ENCODE results near the gene LDLRAP1. TPM values are rescaled to one million over a fixed set of nuclear protein-coding genes. Genes with fewer than 3 reads are reported as not detected.
"Not testable (repeated sequence)": the region's sequence is repeated elsewhere in the genome, so short reads cannot be mapped to it uniquely, and the experiment has no call there.

The LDLRAP1 gene
- total RNA-seq, 1 experiment from 2014 or later: 16.3 TPM

- peaks cover 7% of the 10 kb centered on the region; the same call in 1 of the 2 replicates for H3K36me3 Mint-ChIP-seq
- TF ChIP-seq, protein P1, sequence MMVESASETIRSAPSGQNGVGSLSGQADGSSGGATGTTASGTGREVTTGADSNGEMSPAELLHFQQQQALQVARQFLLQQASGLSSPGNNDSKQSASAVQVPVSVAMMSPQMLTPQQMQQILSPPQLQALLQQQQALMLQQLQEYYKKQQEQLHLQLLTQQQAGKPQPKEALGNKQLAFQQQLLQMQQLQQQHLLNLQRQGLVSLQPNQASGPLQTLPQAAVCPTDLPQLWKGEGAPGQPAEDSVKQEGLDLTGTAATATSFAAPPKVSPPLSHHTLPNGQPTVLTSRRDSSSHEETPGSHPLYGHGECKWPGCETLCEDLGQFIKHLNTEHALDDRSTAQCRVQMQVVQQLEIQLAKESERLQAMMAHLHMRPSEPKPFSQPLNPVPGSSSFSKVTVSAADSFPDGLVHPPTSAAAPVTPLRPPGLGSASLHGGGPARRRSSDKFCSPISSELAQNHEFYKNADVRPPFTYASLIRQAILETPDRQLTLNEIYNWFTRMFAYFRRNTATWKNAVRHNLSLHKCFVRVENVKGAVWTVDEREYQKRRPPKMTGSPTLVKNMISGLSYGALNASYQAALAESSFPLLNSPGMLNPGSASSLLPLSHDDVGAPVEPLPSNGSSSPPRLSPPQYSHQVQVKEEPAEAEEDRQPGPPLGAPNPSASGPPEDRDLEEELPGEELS (CRISPR knock-in tag; IDR thresholded peaks at IDR 0.05): no peak
- TF ChIP-seq, protein P2, sequence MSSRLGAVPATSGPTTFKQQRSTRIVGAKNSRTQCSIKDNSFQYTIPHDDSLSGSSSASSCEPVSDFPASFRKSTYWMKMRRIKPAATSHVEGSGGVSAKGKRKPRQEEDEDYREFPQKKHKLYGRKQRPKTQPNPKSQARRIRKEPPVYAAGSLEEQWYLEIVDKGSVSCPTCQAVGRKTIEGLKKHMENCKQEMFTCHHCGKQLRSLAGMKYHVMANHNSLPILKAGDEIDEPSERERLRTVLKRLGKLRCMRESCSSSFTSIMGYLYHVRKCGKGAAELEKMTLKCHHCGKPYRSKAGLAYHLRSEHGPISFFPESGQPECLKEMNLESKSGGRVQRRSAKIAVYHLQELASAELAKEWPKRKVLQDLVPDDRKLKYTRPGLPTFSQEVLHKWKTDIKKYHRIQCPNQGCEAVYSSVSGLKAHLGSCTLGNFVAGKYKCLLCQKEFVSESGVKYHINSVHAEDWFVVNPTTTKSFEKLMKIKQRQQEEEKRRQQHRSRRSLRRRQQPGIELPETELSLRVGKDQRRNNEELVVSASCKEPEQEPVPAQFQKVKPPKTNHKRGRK (CRISPR knock-in tag; IDR thresholded peaks at IDR 0.05; ENCODE audit: borderline replicate concordance): no peak
- no peak for TF ChIP-seq OVOL2 (CRISPR knock-in tag; IDR thresholded peaks at IDR 0.05; ENCODE audit: borderline replicate concordance)
- TF ChIP-seq NFE2L1 (CRISPR knock-in tag; IDR thresholded peaks at IDR 0.05): no peak
- no peak for TF ChIP-seq ZNF232 (CRISPR knock-in tag; IDR thresholded peaks at IDR 0.05)
- TF ChIP-seq SOX15 (CRISPR knock-in tag; IDR thresholded peaks at IDR 0.05): no peak
- TF ChIP-seq, protein P3, sequence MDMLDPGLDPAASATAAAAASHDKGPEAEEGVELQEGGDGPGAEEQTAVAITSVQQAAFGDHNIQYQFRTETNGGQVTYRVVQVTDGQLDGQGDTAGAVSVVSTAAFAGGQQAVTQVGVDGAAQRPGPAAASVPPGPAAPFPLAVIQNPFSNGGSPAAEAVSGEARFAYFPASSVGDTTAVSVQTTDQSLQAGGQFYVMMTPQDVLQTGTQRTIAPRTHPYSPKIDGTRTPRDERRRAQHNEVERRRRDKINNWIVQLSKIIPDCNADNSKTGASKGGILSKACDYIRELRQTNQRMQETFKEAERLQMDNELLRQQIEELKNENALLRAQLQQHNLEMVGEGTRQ (CRISPR knock-in tag; IDR thresholded peaks at IDR 0.05): no peak
- TF ChIP-seq ZNF423 (CRISPR knock-in tag; IDR thresholded peaks at IDR 0.05): no peak
- POLR2A ChIA-PET: no interaction called here
- peaks cover 14% of the 10 kb centered on the region for H3K9me3 Mint-ChIP-seq
- no peak overlapping the region for H3K4me3 Mint-ChIP-seq
- no peaks in the 10 kb centered on the region for H3K27me3 Mint-ChIP-seq (ENCODE audit: low read depth)
- no peak for ATAC-seq
- peaks cover 4% of the 10 kb centered on the region for H3K4me1 Mint-ChIP-seq
- no peak for DNase-seq (ENCODE audit: low spot score)
- CTCF ChIA-PET: interaction anchor here (0.6 kb wide), 1 partner anchor 205 kb away, joined by 3 read pairs; the partner anchor contains the start of gene SELENON
- H3K27ac Mint-ChIP-seq: no peak overlapping the region
Observed at GRCh38 chr1:25594971-25595370, 51.6 kb downstream of the LDLRAP1 start.

DNA sequence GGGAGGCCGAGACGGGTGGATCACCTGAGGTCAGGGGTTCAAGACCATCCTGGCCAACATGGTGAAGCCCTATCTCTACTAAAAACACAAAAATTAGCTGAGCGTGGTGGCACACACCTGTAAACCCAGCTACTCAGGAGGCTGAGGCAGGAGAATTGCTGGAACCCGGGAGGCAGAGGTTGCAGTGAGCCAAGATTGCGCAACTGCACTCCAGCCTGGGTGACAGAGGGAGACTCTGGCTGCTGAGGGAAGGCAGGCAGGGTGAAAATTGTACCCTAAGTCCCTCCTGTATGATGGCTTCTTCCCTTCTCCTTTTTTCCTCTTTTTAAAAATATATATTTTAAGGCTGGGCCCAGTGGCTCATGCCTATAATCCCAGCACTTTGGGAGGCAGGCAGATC lies 53.2 kb downstream of the LDLRAP1 start:
- DNase-seq (ENCODE audit: low spot score); ATAC-seq; POLR2A ChIA-PET; H3K36me3 Mint-ChIP-seq; H3K27me3 Mint-ChIP-seq (ENCODE audit: low read depth); H3K27ac Mint-ChIP-seq; H3K4me1 Mint-ChIP-seq; H3K4me3 Mint-ChIP-seq: not testable (repeated sequence)
- H3K9me3 Mint-ChIP-seq: peaks cover 14% of the 10 kb centered on the region
- CTCF ChIA-PET: interaction anchor here (1.1 kb wide), 1 partner anchor 12 kb away, joined by 3 read pairs; no protein-coding TSS in a partner anchor

DNA sequence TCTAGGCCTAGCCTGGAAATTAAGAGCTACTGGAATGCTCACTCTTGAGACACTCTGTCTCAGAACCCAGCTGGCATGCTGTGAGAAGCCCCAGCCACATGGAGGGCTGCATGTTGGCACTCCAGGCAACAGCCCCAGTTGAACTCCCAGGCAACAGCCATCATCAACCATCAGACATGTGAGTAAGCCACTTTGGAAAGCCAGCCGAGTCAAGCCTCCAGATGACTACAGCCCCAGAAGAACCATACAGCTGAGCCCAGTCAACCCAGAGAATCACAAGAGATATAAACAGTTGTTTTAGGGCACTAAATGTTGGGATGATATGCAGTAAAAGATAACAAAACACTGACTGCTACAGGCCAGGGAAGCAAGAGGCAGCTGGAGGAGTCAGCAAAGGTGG lies 55.5 kb downstream of the LDLRAP1 start:
- no peaks in the 10 kb centered on the region; the same call in 1 of the 2 replicates for H3K4me1 Mint-ChIP-seq
- TF ChIP-seq, protein P4, sequence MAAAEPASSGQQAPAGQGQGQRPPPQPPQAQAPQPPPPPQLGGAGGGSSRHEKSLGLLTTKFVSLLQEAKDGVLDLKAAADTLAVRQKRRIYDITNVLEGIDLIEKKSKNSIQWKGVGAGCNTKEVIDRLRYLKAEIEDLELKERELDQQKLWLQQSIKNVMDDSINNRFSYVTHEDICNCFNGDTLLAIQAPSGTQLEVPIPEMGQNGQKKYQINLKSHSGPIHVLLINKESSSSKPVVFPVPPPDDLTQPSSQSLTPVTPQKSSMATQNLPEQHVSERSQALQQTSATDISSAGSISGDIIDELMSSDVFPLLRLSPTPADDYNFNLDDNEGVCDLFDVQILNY (CRISPR knock-in tag; IDR thresholded peaks at IDR 0.05): no peak
- TF ChIP-seq AFF4 (CRISPR knock-in tag; IDR thresholded peaks at IDR 0.05; ENCODE audit: borderline replicate concordance) (no peak), FOXP1 (CRISPR knock-in tag; IDR thresholded peaks at IDR 0.05; ENCODE audit: borderline replicate concordance) (no peak), RELA (CRISPR knock-in tag; IDR thresholded peaks at IDR 0.05; ENCODE audit: borderline replicate concordance) (no peak), E2F1 (CRISPR knock-in tag; IDR thresholded peaks at IDR 0.05) (no peak)
- TF ChIP-seq, protein P5, sequence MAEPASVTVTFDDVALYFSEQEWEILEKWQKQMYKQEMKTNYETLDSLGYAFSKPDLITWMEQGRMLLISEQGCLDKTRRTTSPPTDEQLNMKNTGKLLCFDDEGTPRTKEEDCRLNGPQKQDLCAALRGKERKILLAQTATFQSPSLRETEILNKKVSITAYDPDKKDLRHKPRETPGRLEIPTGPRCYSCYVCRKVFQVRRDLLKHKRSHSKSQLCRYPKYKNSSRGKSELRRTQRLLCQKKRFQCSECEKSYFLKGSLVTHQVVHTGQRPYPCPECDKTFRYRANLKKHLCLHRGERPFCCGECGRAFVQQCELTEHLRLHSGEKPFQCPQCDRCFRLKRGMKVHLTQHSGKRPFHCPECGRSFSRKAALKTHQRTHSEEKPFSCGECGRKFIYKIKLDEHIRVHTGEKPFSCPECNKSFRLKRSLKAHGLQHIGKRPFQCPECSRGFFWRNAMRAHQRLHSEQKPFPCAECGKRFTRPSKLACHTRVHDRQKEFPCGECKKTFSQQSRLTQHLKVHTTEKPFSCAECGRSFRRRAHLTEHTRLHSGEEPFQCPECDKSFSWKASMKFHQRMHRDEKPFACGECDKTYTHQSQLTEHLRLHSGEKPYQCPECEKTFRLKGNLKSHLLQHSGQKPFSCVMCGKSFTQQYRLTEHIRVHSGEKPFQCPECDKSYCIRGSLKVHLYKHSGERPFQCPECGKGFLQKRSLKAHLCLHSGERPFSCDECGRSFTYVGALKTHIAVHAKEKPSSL (CRISPR knock-in tag; conservative IDR thresholded peaks at IDR 0.05): no peak
- ATAC-seq: no peak

More for the DNA sequence above, 55.5 kb downstream of the LDLRAP1 start:
- no peak overlapping the region for H3K4me3 Mint-ChIP-seq
- peaks cover 6% of the 10 kb centered on the region; the same call in 1 of the 2 replicates for H3K27me3 Mint-ChIP-seq (ENCODE audit: low read depth)
- H3K36me3 Mint-ChIP-seq: peaks cover 7% of the 10 kb centered on the region; the same call in 1 of the 2 replicates
- POLR2A ChIA-PET: no interaction called here
- DNase-seq (ENCODE audit: low spot score): no peak
- H3K27ac Mint-ChIP-seq: no peak overlapping the region
- peaks cover 14% of the 10 kb centered on the region for H3K9me3 Mint-ChIP-seq
- CTCF ChIA-PET: interaction anchor here (0.7 to 2.2 kb wide), 8 partner anchors 9 to 635 kb away, joined by 3 to 11 read pairs (median 3); partner anchors contain the start of gene CEP85

Data from WTC11 (cell line).